ENCODE results near the gene MAPK8IP3.
A peak's percentile ranks its signal among the peaks of the same experiment; 100 is the strongest.

Gene MAPK8IP3

DNA sequence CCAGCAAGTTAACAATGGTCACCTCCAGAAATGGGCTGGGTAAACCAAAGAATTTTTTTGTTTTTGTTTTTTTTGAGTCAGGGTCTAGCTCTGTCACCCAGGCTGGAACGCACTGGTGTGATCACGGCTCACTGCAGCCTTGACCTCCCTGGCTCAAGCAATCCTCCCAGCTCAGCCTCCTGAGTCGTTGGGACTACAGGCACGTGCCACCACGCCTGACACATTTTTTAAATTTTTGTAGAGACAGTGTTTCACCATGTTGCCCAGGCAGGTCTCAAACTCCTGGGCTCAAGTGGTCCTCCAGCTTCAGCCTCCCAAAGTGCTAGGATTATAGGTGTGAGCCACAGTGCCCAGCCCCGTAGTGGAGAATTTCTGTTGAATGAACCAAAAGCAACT lies 74.7 kb downstream of the MAPK8IP3 start:
- H3K36me3 ChIP-seq (ENCODE audit: control insufficient read depth in 1 of 2, insufficient read depth in 2 of 2, low read depth in 1 of 2, low read length in 2 of 2), result peaks cover 47 to 63% of the 10 kb centered on the region in 2 experiments
- no peak overlapping the region for H2AK5ac ChIP-seq (ENCODE audit: low read length, severe bottlenecking)
- no peak overlapping the region for H2AFZ ChIP-seq (ENCODE audit: low read depth, low read length)
- H2BK120ac ChIP-seq (ENCODE audit: low read depth, low read length), result no peak overlapping the region
- no peaks in the 10 kb centered on the region for H3K27me3 ChIP-seq (ENCODE audit: control insufficient read depth in 1 of 2, insufficient read depth in 1 of 2, low read length in 2 of 2)
- H2BK12ac ChIP-seq (ENCODE audit: low read length in 2 of 2), result no peak overlapping the region
- H3K9me3 ChIP-seq (ENCODE audit: control insufficient read depth, low read length), result no peaks in the 10 kb centered on the region
- H3K4ac ChIP-seq (ENCODE audit: low read depth in 1 of 2, low read length in 2 of 2), result no peak overlapping the region
- WGBS, result 88% methylated on average over 6 of the region's 6 CpGs
- H3K18ac ChIP-seq (ENCODE audit: low read depth in 1 of 2, low read length in 2 of 2), result no peak overlapping the region
- H3K14ac ChIP-seq (ENCODE audit: low read length in 2 of 2), result no peak overlapping the region
- H3K4me2 ChIP-seq (ENCODE audit: low read length, poor library complexity, severe bottlenecking), result no peak overlapping the region
- peak overlapping the region in 1 of 2 experiments; percentile 87 for H3K4me3 ChIP-seq (ENCODE audit: insufficient read depth in 1 of 2, low read depth in 1 of 2, low read length in 2 of 2)
- peak overlapping the region; percentile 85 for H3K9ac ChIP-seq (ENCODE audit: low read length)
- peaks cover 43% of the 10 kb centered on the region for H3K4me1 ChIP-seq (ENCODE audit: control insufficient read depth, insufficient read depth, low read depth, low read length)
- H2BK5ac ChIP-seq (ENCODE audit: low read depth, low read length, poor library complexity, severe bottlenecking), result no peak overlapping the region
- H3K27ac ChIP-seq (ENCODE audit: low read length, poor library complexity, severe bottlenecking), result no peak overlapping the region
- H4K8ac ChIP-seq (ENCODE audit: low read length), result no peak overlapping the region
- no peak overlapping the region for H4K91ac ChIP-seq (ENCODE audit: low read length)
- DNase-seq, result no peak
- no peak overlapping the region for H2BK15ac ChIP-seq (ENCODE audit: low read depth, poor library complexity, severe bottlenecking)
- H3K23ac ChIP-seq (ENCODE audit: low read length in 2 of 2), result no peak overlapping the region
- peaks cover 37% of the 10 kb centered on the region for H3K79me1 ChIP-seq (replicated peaks; ENCODE audit: low read length, poor library complexity, severe bottlenecking)

DNA sequence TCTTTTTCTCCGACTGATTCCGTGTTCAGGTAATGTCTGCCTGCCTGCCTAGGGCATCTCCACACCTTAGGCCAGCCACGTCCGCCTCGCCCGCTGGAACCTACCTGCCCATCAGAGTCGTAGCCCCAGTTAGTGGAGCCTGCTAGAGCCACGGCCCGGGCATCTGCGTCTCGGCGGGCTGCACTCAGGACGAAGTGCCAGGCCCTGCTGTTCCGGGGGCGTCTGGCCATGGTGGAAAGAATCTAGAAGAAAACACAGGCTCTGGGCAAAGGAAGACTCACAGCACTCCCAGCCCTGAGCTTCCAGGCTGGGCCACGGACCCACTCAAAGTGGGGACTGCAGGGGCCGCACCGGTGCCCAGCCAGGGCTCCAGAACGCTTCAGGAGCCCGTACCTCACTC lies 75.3 kb downstream of the MAPK8IP3 start:
- Histone ChIP-seq H3K14ac (ENCODE audit: low read length in 2 of 2) (no peak overlapping the region), H4K8ac (ENCODE audit: low read length) (no peak overlapping the region), H3K4me2 (ENCODE audit: low read length, poor library complexity, severe bottlenecking) (peak overlapping the region; percentile 68), H3K4me3 (ENCODE audit: insufficient read depth in 1 of 2, low read depth in 1 of 2, low read length in 2 of 2) (peak overlapping the region; percentile 81 to 87), H3K27me3 (ENCODE audit: control insufficient read depth in 1 of 2, insufficient read depth in 1 of 2, low read length in 2 of 2) (no peaks in the 10 kb centered on the region), H3K4ac (ENCODE audit: low read depth in 1 of 2, low read length in 2 of 2) (no peak overlapping the region), H3K79me1 (replicated peaks; ENCODE audit: low read length, poor library complexity, severe bottlenecking) (peaks cover 36% of the 10 kb centered on the region), H3K27ac (ENCODE audit: low read length, poor library complexity, severe bottlenecking) (no peak overlapping the region), H2BK15ac (ENCODE audit: low read depth, poor library complexity, severe bottlenecking) (no peak overlapping the region), H3K36me3 (ENCODE audit: control insufficient read depth in 1 of 2, insufficient read depth in 2 of 2, low read depth in 1 of 2, low read length in 2 of 2) (peaks cover 42 to 63% of the 10 kb centered on the region in 2 experiments), H2BK120ac (ENCODE audit: low read depth, low read length) (no peak overlapping the region), H3K9ac (ENCODE audit: low read length) (peak overlapping the region; percentile 85), H3K23ac (ENCODE audit: low read length in 2 of 2) (no peak overlapping the region), H3K18ac (ENCODE audit: low read depth in 1 of 2, low read length in 2 of 2) (no peak overlapping the region), H2AK5ac (ENCODE audit: low read length, severe bottlenecking) (no peak overlapping the region), H2BK12ac (ENCODE audit: low read length in 2 of 2) (no peak overlapping the region), H2AFZ (ENCODE audit: low read depth, low read length) (no peak overlapping the region), H4K91ac (ENCODE audit: low read length) (no peak overlapping the region), H2BK5ac (ENCODE audit: low read depth, low read length, poor library complexity, severe bottlenecking) (no peak overlapping the region), H3K4me1 (ENCODE audit: control insufficient read depth, insufficient read depth, low read depth, low read length) (peaks cover 40% of the 10 kb centered on the region), H3K9me3 (ENCODE audit: control insufficient read depth, low read length) (no peaks in the 10 kb centered on the region)
- WGBS, result 81% methylated on average over 20 of the region's 20 CpGs
- no peak for DNase-seq

DNA sequence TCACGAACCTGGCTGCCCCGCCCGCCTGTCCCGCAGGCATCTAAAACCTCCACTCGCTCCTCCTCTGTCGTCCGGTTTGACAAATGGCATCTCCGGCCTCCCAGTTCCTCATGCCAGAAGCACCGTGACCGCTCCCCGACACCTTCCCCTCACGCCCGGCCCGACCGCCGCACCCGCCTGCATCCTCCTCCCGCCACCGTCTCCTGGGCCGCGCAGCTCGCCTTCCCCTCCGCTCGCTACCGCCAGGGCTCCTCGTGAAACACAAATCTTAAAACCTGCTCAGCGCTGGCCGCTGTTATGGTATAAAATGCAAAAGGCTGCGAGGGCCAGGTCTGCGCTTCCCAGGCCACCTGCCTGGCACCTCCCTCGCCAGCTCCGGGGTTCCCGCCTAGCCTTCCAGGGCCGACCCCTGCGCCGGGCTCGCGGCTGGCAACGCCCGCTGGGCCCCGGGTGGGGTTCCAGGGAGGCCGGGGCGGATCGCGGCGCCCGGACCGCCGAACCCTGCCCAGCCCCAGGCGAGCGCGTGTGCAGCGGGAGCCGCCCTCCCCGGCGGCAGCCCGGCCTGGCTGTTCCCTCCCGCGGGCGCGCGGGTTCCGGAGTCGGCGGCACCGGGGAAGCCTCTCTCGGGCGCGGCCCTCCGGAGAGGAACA lies 75.9 kb downstream of the MAPK8IP3 start:
- Histone ChIP-seq H3K9ac (ENCODE audit: low read length) (peak overlapping the region; percentile 85), H4K8ac (ENCODE audit: low read length) (no peak overlapping the region), H3K79me1 (replicated peaks; ENCODE audit: low read length, poor library complexity, severe bottlenecking) (peaks cover 40% of the 10 kb centered on the region), H3K4ac (ENCODE audit: low read depth in 1 of 2, low read length in 2 of 2) (peak overlapping the region; percentile 28 to 32), H3K27ac (ENCODE audit: low read length, poor library complexity, severe bottlenecking) (no peak overlapping the region), H2BK15ac (ENCODE audit: low read depth, poor library complexity, severe bottlenecking) (no peak overlapping the region), H4K91ac (ENCODE audit: low read length) (no peak overlapping the region), H3K4me1 (ENCODE audit: control insufficient read depth, insufficient read depth, low read depth, low read length) (peaks cover 42% of the 10 kb centered on the region), H3K27me3 (ENCODE audit: control insufficient read depth in 1 of 2, insufficient read depth in 1 of 2, low read length in 2 of 2) (no peaks in the 10 kb centered on the region), H2BK120ac (ENCODE audit: low read depth, low read length) (no peak overlapping the region), H2BK5ac (ENCODE audit: low read depth, low read length, poor library complexity, severe bottlenecking) (no peak overlapping the region), H2BK12ac (ENCODE audit: low read length in 2 of 2) (no peak overlapping the region), H3K4me2 (ENCODE audit: low read length, poor library complexity, severe bottlenecking) (peak overlapping the region; percentile 68), H3K18ac (ENCODE audit: low read depth in 1 of 2, low read length in 2 of 2) (peak overlapping the region; percentile 33 to 46), H3K9me3 (ENCODE audit: control insufficient read depth, low read length) (no peaks in the 10 kb centered on the region), H2AK5ac (ENCODE audit: low read length, severe bottlenecking) (no peak overlapping the region), H3K23ac (ENCODE audit: low read length in 2 of 2) (no peak overlapping the region), H2AFZ (ENCODE audit: low read depth, low read length) (peak overlapping the region; percentile 19), H3K14ac (ENCODE audit: low read length in 2 of 2) (no peak overlapping the region), H3K4me3 (ENCODE audit: insufficient read depth in 1 of 2, low read depth in 1 of 2, low read length in 2 of 2) (peak overlapping the region; percentile 81 to 87), H3K36me3 (ENCODE audit: control insufficient read depth in 1 of 2, insufficient read depth in 2 of 2, low read depth in 1 of 2, low read length in 2 of 2) (peaks cover 40 to 63% of the 10 kb centered on the region in 2 experiments)
- DNase-seq, result peak; percentile 41
- WGBS, result 2% methylated on average over 59 of the region's 70 CpGs

DNA sequence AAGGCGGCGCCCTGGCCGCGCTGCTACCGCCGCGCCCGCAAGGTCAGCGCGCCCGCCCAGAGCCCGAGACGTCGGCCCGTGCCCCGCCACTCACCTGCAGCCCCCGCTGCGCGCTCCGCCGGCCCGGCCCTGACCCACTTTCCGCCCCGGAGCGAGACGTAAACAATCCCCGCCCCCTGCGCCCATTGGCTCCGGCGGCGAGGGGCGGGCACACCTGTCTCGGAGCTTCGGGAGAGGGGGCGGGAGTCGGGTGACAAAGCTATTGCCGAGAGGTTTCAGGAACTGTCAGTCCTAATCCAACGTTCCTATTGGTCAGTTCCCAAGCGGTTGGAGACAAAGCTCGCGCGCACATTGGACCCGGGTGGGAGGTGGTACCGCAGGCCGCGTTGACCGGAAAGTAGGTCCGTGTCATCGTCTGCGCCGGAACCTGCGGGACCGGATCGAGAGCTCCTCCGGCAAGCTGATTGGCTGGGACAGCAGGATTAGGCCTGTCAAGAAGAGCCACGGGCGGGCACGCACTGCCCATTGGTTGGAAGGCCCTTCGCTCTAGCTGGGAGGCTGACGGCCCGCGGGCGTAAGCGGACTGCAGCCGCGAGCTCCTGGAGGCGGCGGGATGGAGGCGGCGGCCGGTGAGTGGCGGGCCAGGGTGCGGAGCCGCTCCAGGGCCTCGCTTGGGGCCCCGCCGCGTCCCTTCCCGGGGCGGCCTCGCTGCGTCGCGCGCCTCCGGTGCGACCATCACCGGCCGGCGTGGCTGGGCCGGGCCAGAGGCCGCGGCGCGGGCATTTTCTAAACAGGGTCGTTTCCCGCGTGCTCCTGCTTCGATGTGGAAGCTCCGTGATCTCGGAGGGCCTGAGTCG lies 76.6 kb downstream of the MAPK8IP3 start, which contains the start of the genes NUBP2 and SPSB3:
NUBP2 (plus strand) TSS at position 553 of the 857 bp plus-strand sequence; CDS start at position 614, 61 bp downstream.
SPSB3 (minus strand) TSS at position 164 of the 857 bp plus-strand sequence. CDS start 1,088 bp downstream, outside the sequence.
- no peaks in the 10 kb centered on the region for H3K9me3 ChIP-seq (ENCODE audit: control insufficient read depth, low read length)
- DNase-seq, result peak; percentile 100
- no peaks in the 10 kb centered on the region for H3K27me3 ChIP-seq (ENCODE audit: control insufficient read depth in 1 of 2, insufficient read depth in 1 of 2, low read length in 2 of 2)
- peak within 1 kb of the TSS; percentile 62 for H2AFZ ChIP-seq (ENCODE audit: low read depth, low read length)
- H2BK120ac ChIP-seq (ENCODE audit: low read depth, low read length), result no peak within 1 kb of the TSS
- H3K14ac ChIP-seq (ENCODE audit: low read length in 2 of 2), result peak within 1 kb of the TSS in 1 of 2 experiments; percentile 31
- no peak within 1 kb of the TSS for H3K23ac ChIP-seq (ENCODE audit: low read length in 2 of 2)
- WGBS, result under 1% methylated on average over 97 of the region's 102 CpGs
- H3K36me3 ChIP-seq (ENCODE audit: control insufficient read depth in 1 of 2, insufficient read depth in 2 of 2, low read depth in 1 of 2, low read length in 2 of 2), result peaks cover 36 to 63% of the 10 kb centered on the region in 2 experiments
- H3K4ac ChIP-seq (ENCODE audit: low read depth in 1 of 2, low read length in 2 of 2), result peak within 1 kb of the TSS; percentile 48 to 59
- H2BK5ac ChIP-seq (ENCODE audit: low read depth, low read length, poor library complexity, severe bottlenecking), result no peak within 1 kb of the TSS
- no peak within 1 kb of the TSS for H2AK5ac ChIP-seq (ENCODE audit: low read length, severe bottlenecking)
- H4K8ac ChIP-seq (ENCODE audit: low read length), result peak within 1 kb of the TSS; percentile 48
- H2BK12ac ChIP-seq (ENCODE audit: low read length in 2 of 2), result no peak within 1 kb of the TSS
- no peak within 1 kb of the TSS for H2BK15ac ChIP-seq (ENCODE audit: low read depth, poor library complexity, severe bottlenecking)
- H3K4me2 ChIP-seq (ENCODE audit: low read length, poor library complexity, severe bottlenecking), result peak within 1 kb of the TSS; percentile 93
- H3K4me1 ChIP-seq (ENCODE audit: control insufficient read depth, insufficient read depth, low read depth, low read length), result peaks cover 36% of the 10 kb centered on the region
- no peak within 1 kb of the TSS for H3K27ac ChIP-seq (ENCODE audit: low read length, poor library complexity, severe bottlenecking)
- peak within 1 kb of the TSS; percentile 33 to 46 for H3K18ac ChIP-seq (ENCODE audit: low read depth in 1 of 2, low read length in 2 of 2)
- peak within 1 kb of the TSS; percentile 14 for H4K91ac ChIP-seq (ENCODE audit: low read length)
- peaks cover 43% of the 10 kb centered on the region for H3K79me1 ChIP-seq (replicated peaks; ENCODE audit: low read length, poor library complexity, severe bottlenecking)
- peak within 1 kb of the TSS; percentile 90 for H3K9ac ChIP-seq (ENCODE audit: low read length)
- peak within 1 kb of the TSS; percentile 87 to 94 for H3K4me3 ChIP-seq (ENCODE audit: insufficient read depth in 1 of 2, low read depth in 1 of 2, low read length in 2 of 2)

Data from mesenchymal stem cell (in vitro differentiated cells and primary cell).